ENCODE measurements around the gene BMP6. TPM values are rescaled to one million over a fixed set of nuclear protein-coding genes. Genes with fewer than 3 reads are reported as not detected.

BMP6 gene
- total and polyA plus RNA-seq, 2 experiments from 2014 or later = 1.3 to 10.3 TPM

DNA sequence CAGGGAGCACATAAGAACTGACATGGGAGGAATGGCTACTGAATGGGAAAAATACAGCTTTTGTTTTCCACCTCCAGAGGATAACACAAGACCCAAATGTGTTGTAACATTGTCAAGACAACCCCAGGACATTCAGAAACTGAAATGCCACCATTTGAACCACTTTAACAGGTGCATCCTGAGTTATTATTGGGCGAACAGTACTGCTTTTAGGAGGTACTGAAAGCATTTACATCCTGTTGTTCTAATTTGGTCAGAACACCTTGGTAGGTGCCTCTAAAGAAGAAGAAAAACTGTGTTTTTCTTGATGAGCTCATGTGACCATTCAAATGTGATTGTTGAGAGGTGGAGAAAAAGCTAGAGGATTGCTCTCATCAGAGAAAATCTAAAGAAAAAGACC is 191.1 kb downstream of the BMP6 start:
- Histone ChIP-seq H3K79me2 (ENCODE audit: insufficient read depth) (no peaks in the 10 kb centered on the region), H3K4me1 (ENCODE audit: insufficient read depth) (peaks cover 17% of the 10 kb centered on the region), H3F3A (ENCODE audit: insufficient read depth) (0 out of 2 replicates have a peak, but pooled peaks cover 10% of the 10 kb centered on the region), H2AFZ (no peak overlapping the region), H3K36me3 (ENCODE audit: low read depth) (no peaks in the 10 kb centered on the region), H3K9me3 (ENCODE audit: low read depth) (no peaks in the 10 kb centered on the region), H3K27me3 (replicated peaks; ENCODE audit: insufficient read depth) (no peaks in the 10 kb centered on the region), H3K27ac (no peak overlapping the region), H3K4me2 (ENCODE audit: unreplicated experiment) (no peak overlapping the region), H4K20me1 (ENCODE audit: insufficient read depth) (no peaks in the 10 kb centered on the region), H3K9ac (no peak overlapping the region), H3K9me2 (ENCODE audit: insufficient read depth) (no peaks in the 10 kb centered on the region), H3K4me3 (no peak overlapping the region)
- in situ Hi-C loops (cut with MboI) = no loop called here
- no peak for DNase-seq
- WGBS, 2 experiments (ENCODE audit: low coverage in 1 of 2, low lambda C conversion rate in 2 of 2, missing lambda C conversion rate in 2 of 2) = 86 to 89% methylated on average over 1 of the region's 1 CpG
- TF ChIP-seq EZH2 (IDR thresholded peaks at IDR 0.05; ENCODE audit: insufficient read depth, poor library complexity, severe bottlenecking) = no peak
- TF ChIP-seq EZH2phosphoT487 (IDR thresholded peaks at IDR 0.05; ENCODE audit: insufficient read depth, low read depth) = no peak

DNA sequence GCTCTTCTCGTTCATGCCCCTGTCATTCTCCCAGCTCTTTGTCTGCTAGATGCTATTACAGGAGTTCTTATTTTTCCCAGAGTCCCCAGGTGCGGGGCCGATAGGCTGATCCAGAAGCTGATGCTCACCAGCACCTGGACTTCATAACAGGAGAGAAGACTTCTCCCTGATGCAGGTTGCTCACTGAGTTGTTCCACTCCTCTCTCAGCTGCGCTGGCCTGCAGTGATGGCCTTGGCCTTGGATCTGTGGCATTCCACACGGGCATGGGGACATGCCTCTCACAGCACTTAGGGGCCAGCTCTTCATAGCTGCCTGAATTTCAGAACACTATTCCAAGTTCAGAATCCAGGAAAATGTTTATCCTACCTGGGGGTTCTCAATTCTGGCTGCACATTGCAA is 191.8 kb downstream of the BMP6 start:
- in situ Hi-C loops (cut with MboI) = no loop called here
- TF ChIP-seq EZH2phosphoT487 (IDR thresholded peaks at IDR 0.05; ENCODE audit: insufficient read depth, low read depth) = no peak
- TF ChIP-seq EZH2 (IDR thresholded peaks at IDR 0.05; ENCODE audit: insufficient read depth, poor library complexity, severe bottlenecking) = no peak
- H2AFZ ChIP-seq = no peak overlapping the region
- no peaks in the 10 kb centered on the region for H4K20me1 ChIP-seq (ENCODE audit: insufficient read depth)
- H3K27me3 ChIP-seq (replicated peaks; ENCODE audit: insufficient read depth) = no peaks in the 10 kb centered on the region
- no peak overlapping the region for H3K4me2 ChIP-seq (ENCODE audit: unreplicated experiment)
- H3K4me3 ChIP-seq = no peak overlapping the region
- H3K36me3 ChIP-seq (ENCODE audit: low read depth) = no peaks in the 10 kb centered on the region
- DNase-seq = no peak
- H3F3A ChIP-seq (ENCODE audit: insufficient read depth) = 0 out of 2 replicates have a peak, but pooled peaks cover 10% of the 10 kb centered on the region
- H3K9me3 ChIP-seq (ENCODE audit: low read depth) = no peaks in the 10 kb centered on the region
- peaks cover 17% of the 10 kb centered on the region for H3K4me1 ChIP-seq (ENCODE audit: insufficient read depth)
- 82 to 84% methylated on average over 5 of the region's 5 CpGs for WGBS, 2 experiments (ENCODE audit: low coverage in 1 of 2, low lambda C conversion rate in 2 of 2, missing lambda C conversion rate in 2 of 2)
- no peak overlapping the region for H3K9ac ChIP-seq
- H3K79me2 ChIP-seq (ENCODE audit: insufficient read depth) = no peaks in the 10 kb centered on the region
- H3K9me2 ChIP-seq (ENCODE audit: insufficient read depth) = no peaks in the 10 kb centered on the region
- H3K27ac ChIP-seq = no peak overlapping the region

DNA sequence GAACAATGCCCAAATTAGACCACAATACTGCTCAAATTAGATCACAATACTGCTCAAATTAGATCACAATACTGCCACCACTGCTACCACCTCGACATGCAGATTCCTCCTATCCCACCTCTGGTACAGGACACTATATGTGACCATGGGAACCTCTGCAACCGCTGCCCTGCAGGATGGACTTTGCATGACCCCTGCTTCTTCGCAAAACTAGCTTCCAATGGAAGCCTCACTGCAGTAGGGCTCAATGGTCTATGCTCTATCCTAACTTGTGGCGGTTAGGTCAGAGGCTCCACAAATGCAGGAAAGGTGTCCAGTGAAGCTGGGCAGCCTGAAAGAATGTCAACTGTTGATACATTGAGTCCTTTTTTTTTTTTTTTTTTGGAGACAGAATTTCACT is 192.5 kb downstream of the BMP6 start:
- no peak overlapping the region for H3K27ac ChIP-seq
- H3K79me2 ChIP-seq (ENCODE audit: insufficient read depth) = no peaks in the 10 kb centered on the region
- H4K20me1 ChIP-seq (ENCODE audit: insufficient read depth) = no peaks in the 10 kb centered on the region
- TF ChIP-seq EZH2 (IDR thresholded peaks at IDR 0.05; ENCODE audit: insufficient read depth, poor library complexity, severe bottlenecking) = no peak
- no peak for TF ChIP-seq EZH2phosphoT487 (IDR thresholded peaks at IDR 0.05; ENCODE audit: insufficient read depth, low read depth)
- no peaks in the 10 kb centered on the region for H3K27me3 ChIP-seq (replicated peaks; ENCODE audit: insufficient read depth)
- H3K9me3 ChIP-seq (ENCODE audit: low read depth) = no peaks in the 10 kb centered on the region
- H3K4me3 ChIP-seq = no peak overlapping the region
- H3K4me2 ChIP-seq (ENCODE audit: unreplicated experiment) = no peak overlapping the region
- no peaks in the 10 kb centered on the region for H3K9me2 ChIP-seq (ENCODE audit: insufficient read depth)
- no peak overlapping the region for H3K9ac ChIP-seq
- in situ Hi-C loops (cut with MboI) = no loop called here
- no peaks in the 10 kb centered on the region for H3K36me3 ChIP-seq (ENCODE audit: low read depth)
- WGBS, 2 experiments (ENCODE audit: low coverage in 1 of 2, low lambda C conversion rate in 2 of 2, missing lambda C conversion rate in 2 of 2) = 88 to 93% methylated on average over 4 of the region's 4 CpGs
- no peak for DNase-seq
- H3K4me1 ChIP-seq (ENCODE audit: insufficient read depth) = peaks cover 17% of the 10 kb centered on the region
- no peak overlapping the region for H2AFZ ChIP-seq
- H3F3A ChIP-seq (ENCODE audit: insufficient read depth) = 0 out of 2 replicates have a peak, but pooled peaks cover 10% of the 10 kb centered on the region

DNA sequence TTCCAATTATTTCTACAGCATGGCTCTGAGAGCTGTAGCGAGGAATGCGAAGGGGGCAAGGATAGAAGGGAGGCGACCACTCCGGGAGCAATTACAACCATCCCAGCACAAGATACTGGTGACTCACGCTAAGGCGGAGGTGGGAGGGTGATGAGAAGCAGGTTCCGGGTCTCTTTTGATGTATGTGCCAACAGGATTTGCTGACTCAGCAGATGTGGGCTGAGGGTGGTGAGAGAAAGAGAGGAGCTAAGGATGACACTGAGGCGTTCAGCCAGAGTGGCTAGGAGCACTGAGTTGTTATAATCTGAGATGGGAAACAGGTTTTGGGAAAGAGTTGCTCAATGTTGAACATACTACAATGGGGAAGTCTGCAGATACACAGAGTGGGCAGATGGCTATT is 194.0 kb downstream of the BMP6 start:
- Histone ChIP-seq H3K27me3 (replicated peaks; ENCODE audit: insufficient read depth) (no peaks in the 10 kb centered on the region), H3K9me3 (ENCODE audit: low read depth) (no peaks in the 10 kb centered on the region), H3F3A (ENCODE audit: insufficient read depth) (0 out of 2 replicates have a peak, but pooled peaks cover 8% of the 10 kb centered on the region), H3K4me1 (ENCODE audit: insufficient read depth) (peaks cover 17% of the 10 kb centered on the region), H3K36me3 (ENCODE audit: low read depth) (no peaks in the 10 kb centered on the region), H2AFZ (no peak overlapping the region), H3K9ac (no peak overlapping the region), H3K79me2 (ENCODE audit: insufficient read depth) (no peaks in the 10 kb centered on the region), H3K9me2 (ENCODE audit: insufficient read depth) (no peaks in the 10 kb centered on the region), H3K4me2 (ENCODE audit: unreplicated experiment) (peak overlapping the region; percentile 12), H3K4me3 (no peak overlapping the region), H4K20me1 (ENCODE audit: insufficient read depth) (no peaks in the 10 kb centered on the region), H3K27ac (no peak overlapping the region)
- WGBS, 2 experiments (ENCODE audit: low coverage in 1 of 2, low lambda C conversion rate in 2 of 2, missing lambda C conversion rate in 2 of 2) = 30 to 41% methylated on average over 8 of the region's 8 CpGs
- in situ Hi-C loops (cut with MboI) = no loop called here
- DNase-seq = peak; percentile 73
- TF ChIP-seq EZH2phosphoT487 (IDR thresholded peaks at IDR 0.05; ENCODE audit: insufficient read depth, low read depth) (no peak), EZH2 (IDR thresholded peaks at IDR 0.05; ENCODE audit: insufficient read depth, poor library complexity, severe bottlenecking) (no peak)

DNA sequence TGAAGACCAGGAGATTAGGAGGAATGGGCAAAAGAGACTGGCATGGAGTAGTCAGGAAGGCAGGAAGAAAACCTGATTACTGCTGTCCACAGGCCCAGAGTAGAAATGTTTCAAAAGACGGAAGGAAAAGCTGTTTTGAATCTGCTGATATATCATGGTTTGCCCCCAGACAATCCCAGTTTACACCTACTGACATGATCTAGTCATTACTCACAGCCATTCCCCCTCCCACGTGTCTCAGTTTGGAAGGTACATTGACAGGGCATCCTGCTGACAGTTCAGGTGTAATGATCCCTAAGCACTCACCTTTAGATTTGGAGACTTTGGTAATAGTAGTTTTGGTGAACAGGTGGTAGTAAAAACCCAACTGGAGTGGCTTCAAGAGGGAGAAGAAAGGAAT is 194.5 kb downstream of the BMP6 start:
- H2AFZ ChIP-seq = no peak overlapping the region
- H3K9ac ChIP-seq = no peak overlapping the region
- no peaks in the 10 kb centered on the region for H3K9me3 ChIP-seq (ENCODE audit: low read depth)
- no peak overlapping the region for H3K27ac ChIP-seq
- in situ Hi-C loops (cut with MboI) = no loop called here
- H3K4me1 ChIP-seq (ENCODE audit: insufficient read depth) = peaks cover 17% of the 10 kb centered on the region
- H4K20me1 ChIP-seq (ENCODE audit: insufficient read depth) = no peaks in the 10 kb centered on the region
- no peaks in the 10 kb centered on the region for H3K36me3 ChIP-seq (ENCODE audit: low read depth)
- H3K9me2 ChIP-seq (ENCODE audit: insufficient read depth) = no peaks in the 10 kb centered on the region
- H3K4me3 ChIP-seq = no peak overlapping the region
- DNase-seq = peak; percentile 5
- no peaks in the 10 kb centered on the region for H3K79me2 ChIP-seq (ENCODE audit: insufficient read depth)
- 34 to 52% methylated on average over 2 of the region's 2 CpGs for WGBS, 2 experiments (ENCODE audit: low coverage in 1 of 2, low lambda C conversion rate in 2 of 2, missing lambda C conversion rate in 2 of 2)
- TF ChIP-seq EZH2 (IDR thresholded peaks at IDR 0.05; ENCODE audit: insufficient read depth, poor library complexity, severe bottlenecking) = no peak
- no peak for TF ChIP-seq EZH2phosphoT487 (IDR thresholded peaks at IDR 0.05; ENCODE audit: insufficient read depth, low read depth)
- H3K27me3 ChIP-seq (replicated peaks; ENCODE audit: insufficient read depth) = no peaks in the 10 kb centered on the region
- H3F3A ChIP-seq (ENCODE audit: insufficient read depth) = 0 out of 2 replicates have a peak, but pooled peaks cover 6% of the 10 kb centered on the region
- H3K4me2 ChIP-seq (ENCODE audit: unreplicated experiment) = no peak overlapping the region
